DMS114 treated with DMSO at 0.1 percent for 48 hours (cell line): ENCODE measurements around the gene SPART.
"Not testable (repeated sequence)": the region's sequence is repeated elsewhere in the genome, so short reads cannot be mapped to it uniquely, and the experiment has no call there.

Source experiments
- DNase-seq: peaks from one replicate; lab custom pipeline; 2025; ENCODE audit not compliant: unreplicated experiment; lab: John Stamatoyannopoulos, UW

SPART gene

GRCh38 chr13:36323408-36323807, 22.8 kb downstream of the SPART start:
- DNase-seq: no peak

GRCh38 chr13:36319793-36320192, 26.4 kb downstream of the SPART start:
- not testable (repeated sequence) for DNase-seq

GRCh38 chr13:36313047-36313969, 32.9 kb downstream of the SPART start:
- DNase-seq: no peak

GRCh38 chr13:36310417-36311108, 35.6 kb downstream of the SPART start:
- no peak for DNase-seq

GRCh38 chr13:36302289-36302688, 43.9 kb downstream of the SPART start:
- no peak for DNase-seq

GRCh38 chr13:36299469-36299868, 46.7 kb downstream of the SPART start:
- DNase-seq: not testable (repeated sequence)

- DNase-seq: no peak
These were observed 47.6 kb downstream of the SPART start for GRCh38 chr13:36298535-36299068.

- no peak for DNase-seq
These were observed 48.5 kb downstream of the SPART start, which contains the start of gene CCDC169 for GRCh38 chr13:36297366-36298338. TSS of gene CCDC169 (minus strand) at chr13:36297814. CDS start at chr13:36297719, 95 bp downstream.

GRCh38 chr13:36294096-36294495, 52.1 kb downstream of the SPART start:
- no peak for DNase-seq

- DNase-seq: no peak
These were observed 52.7 kb downstream of the SPART start for GRCh38 chr13:36293497-36293896.

- DNase-seq: no peak
These were observed 57.3 kb downstream of the SPART start for GRCh38 chr13:36288794-36289391.

- DNase-seq: no peak
These were observed 60.2 kb downstream of the SPART start for GRCh38 chr13:36286006-36286405.

- peak; percentile 13 for DNase-seq
These were observed 63.3 kb downstream of the SPART start for GRCh38 chr13:36282821-36283432.

- DNase-seq: peak; percentile 44
These were observed 70.8 kb downstream of the SPART start for GRCh38 chr13:36275190-36276002.

- no peak for DNase-seq
These were observed 72.8 kb downstream of the SPART start for GRCh38 chr13:36273431-36273830.

GRCh38 chr13:36261976-36262375, 84.2 kb downstream of the SPART start:
- no peak for DNase-seq

GRCh38 chr13:36261011-36261410, 85.2 kb downstream of the SPART start:
- DNase-seq: no peak

GRCh38 chr13:36259361-36260137, 86.6 kb downstream of the SPART start:
- DNase-seq: no peak
